Mesenchymal stem cell (in vitro differentiated cells and primary cell): ENCODE measurements around the gene FLOT2.

Experiments
- DNase-seq: peaks from one replicate; pipeline ENCODE4 v3.0.0-alpha.2; 2013
- H2AFZ ChIP-seq: one replicate; pipeline ENCODE4 v1.6.1; 2013; ENCODE audit warnings: low read depth, mild to moderate bottlenecking, control low read depth, inconsistent platforms, low read length, moderate library complexity
- H2AK5ac ChIP-seq: 2 replicates; pipeline ENCODE4 v1.6.1; 2013; ENCODE audit warnings: low read length, moderate library complexity, mild to moderate bottlenecking, inconsistent platforms; ENCODE audit not compliant: severe bottlenecking
- H2BK120ac ChIP-seq: one replicate; pipeline ENCODE4 v1.6.1; 2013; ENCODE audit warnings: low read depth, mild to moderate bottlenecking, inconsistent platforms, low read length, moderate library complexity
- H2BK12ac ChIP-seq, 2 experiments: one replicate each; pipeline ENCODE4 v1.6.1; 2013; ENCODE audit warnings: inconsistent platforms in 2 of 2, low read length in 2 of 2, mild to moderate bottlenecking in 2 of 2, moderate library complexity in 2 of 2, control low read depth in 1 of 2
- H2BK15ac ChIP-seq: one replicate; pipeline ENCODE4 v1.6.1; 2013; ENCODE audit warnings: mild to moderate bottlenecking, low read depth, inconsistent platforms; ENCODE audit not compliant: poor library complexity, severe bottlenecking
- H2BK5ac ChIP-seq: 2 replicates; pipeline ENCODE4 v1.6.1; 2013; ENCODE audit warnings: low read depth, mild to moderate bottlenecking, low read length, control low read depth, inconsistent platforms; ENCODE audit not compliant: poor library complexity, severe bottlenecking
- H3K14ac ChIP-seq, 2 experiments: one replicate each; pipeline ENCODE4 v1.6.1; 2013; ENCODE audit warnings: inconsistent platforms in 2 of 2, low read length in 2 of 2, control low read depth in 1 of 2, mild to moderate bottlenecking in 1 of 2, moderate library complexity in 1 of 2
- H3K18ac ChIP-seq, 2 experiments: one replicate each; pipeline ENCODE4 v1.6.1; 2013; ENCODE audit warnings: inconsistent platforms in 2 of 2, low read length in 2 of 2, control low read depth in 1 of 2, low read depth in 1 of 2, mild to moderate bottlenecking in 1 of 2
- H3K23ac ChIP-seq, 2 experiments: one replicate each; pipeline ENCODE4 v1.6.1; 2013; ENCODE audit warnings: inconsistent platforms in 2 of 2, low read length in 2 of 2, mild to moderate bottlenecking in 2 of 2, moderate library complexity in 2 of 2, control low read depth in 1 of 2
- H3K27ac ChIP-seq: 2 replicates; pipeline ENCODE4 v1.5.1; 2013; ENCODE audit warnings: mild to moderate bottlenecking, moderate library complexity, low read length, control low read depth, inconsistent platforms; ENCODE audit not compliant: poor library complexity, severe bottlenecking
- H3K27me3 ChIP-seq, 2 experiments: 2 replicates each; pipeline versions ENCODE4 v1.6.1 to v1.7.0; 2013; ENCODE audit warnings: low read length in 2 of 2, mild to moderate bottlenecking in 2 of 2, moderate library complexity in 2 of 2, control low read depth in 1 of 2, inconsistent platforms in 1 of 2; ENCODE audit not compliant: control insufficient read depth in 1 of 2, insufficient read depth in 1 of 2
- H3K36me3 ChIP-seq, 2 experiments: 2 replicates each; pipeline versions ENCODE4 v1.6.1 to v1.7.0; 2013; ENCODE audit warnings: low read length in 2 of 2, control low read depth in 1 of 2, inconsistent platforms in 1 of 2, low read depth in 1 of 2, mild to moderate bottlenecking in 1 of 2; ENCODE audit not compliant: insufficient read depth in 2 of 2, control insufficient read depth in 1 of 2
- H3K4ac ChIP-seq, 2 experiments: one replicate each; pipeline ENCODE4 v1.6.1; 2013; ENCODE audit warnings: inconsistent platforms in 2 of 2, low read length in 2 of 2, mild to moderate bottlenecking in 2 of 2, moderate library complexity in 2 of 2, control low read depth in 1 of 2, low read depth in 1 of 2
- H3K4me1 ChIP-seq: 2 replicates; pipeline ENCODE4 v1.6.1; 2013; ENCODE audit warnings: low read depth, low read length, control low read depth; ENCODE audit not compliant: control insufficient read depth, insufficient read depth
- H3K4me2 ChIP-seq: 2 replicates; pipeline ENCODE4 v1.6.1; 2013; ENCODE audit warnings: low read length, mild to moderate bottlenecking, inconsistent platforms; ENCODE audit not compliant: poor library complexity, severe bottlenecking
- H3K4me3 ChIP-seq, 2 experiments: 2 replicates each; pipeline versions ENCODE4 v1.5.1 to v1.7.0; 2013; ENCODE audit warnings: low read length in 2 of 2, mild to moderate bottlenecking in 2 of 2, control low read depth in 1 of 2, low read depth in 1 of 2; ENCODE audit not compliant: insufficient read depth in 1 of 2
- H3K79me1 ChIP-seq: replicated peaks from 2 replicates; pipeline ENCODE4 v1.6.1; 2013; ENCODE audit warnings: mild to moderate bottlenecking, control low read depth, low read length, inconsistent platforms; ENCODE audit not compliant: poor library complexity, severe bottlenecking
- H3K9ac ChIP-seq: 2 replicates; pipeline ENCODE4 v1.7.0; 2013; ENCODE audit warnings: mild to moderate bottlenecking, low read length, moderate library complexity
- H3K9me3 ChIP-seq: 2 replicates; pipeline ENCODE4 v1.7.0; 2013; ENCODE audit warnings: mild to moderate bottlenecking, low read length; ENCODE audit not compliant: control insufficient read depth
- H4K8ac ChIP-seq: one replicate; pipeline ENCODE4 v1.6.1; 2013; ENCODE audit warnings: inconsistent platforms, mild to moderate bottlenecking, low read length, moderate library complexity
- H4K91ac ChIP-seq: one replicate; pipeline ENCODE4 v1.6.1; 2013; ENCODE audit warnings: mild to moderate bottlenecking, low read length, inconsistent platforms
- WGBS: methylation state at CpG from one replicate; pipeline ENCODE4 v1.1.7; 2013; ENCODE audit warnings: mixed read lengths; 5-methylcytosine and 5-hydroxymethylcytosine counted together

Gene FLOT2

GRCh38 chr17:28940142-28940541, 42.6 kb upstream of the FLOT2 start:
- Histone ChIP-seq H2BK15ac (no peak overlapping the region), H2BK12ac (no peak overlapping the region), H4K91ac (no peak overlapping the region), H3K18ac (no peak overlapping the region), H3K9ac (no peak overlapping the region), H2AK5ac (no peak overlapping the region), H2AFZ (no peak overlapping the region), H3K36me3 (peaks cover 7 to 35% of the 10 kb centered on the region in 2 experiments), H3K14ac (no peak overlapping the region), H3K4me2 (no peak overlapping the region), H2BK120ac (no peak overlapping the region), H3K4me3 (no peak overlapping the region), H3K4ac (no peak overlapping the region), H3K27me3 (no peaks in the 10 kb centered on the region), H3K4me1 (peaks cover 3% of the 10 kb centered on the region), H2BK5ac (no peak overlapping the region), H3K79me1 (no peaks in the 10 kb centered on the region), H3K9me3 (no peaks in the 10 kb centered on the region), H4K8ac (no peak overlapping the region), H3K27ac (no peak overlapping the region), H3K23ac (no peak overlapping the region)
- no peak for DNase-seq
- WGBS: 90% methylated on average over 3 of the region's 3 CpGs

GRCh38 chr17:28938552-28938951, 41.0 kb upstream of the FLOT2 start:
- H3K4me2 ChIP-seq: no peak overlapping the region
- no peak for DNase-seq
- no peak overlapping the region for H2BK5ac ChIP-seq
- H4K8ac ChIP-seq: no peak overlapping the region
- no peaks in the 10 kb centered on the region for H3K4me1 ChIP-seq
- no peak overlapping the region for H3K18ac ChIP-seq
- no peak overlapping the region for H3K4me3 ChIP-seq
- no peak overlapping the region for H4K91ac ChIP-seq
- H2AK5ac ChIP-seq: no peak overlapping the region
- H3K14ac ChIP-seq: no peak overlapping the region
- no peaks in the 10 kb centered on the region for H3K27me3 ChIP-seq
- peak overlapping the region in 1 of 2 experiments; percentile 84 for H3K23ac ChIP-seq
- H3K36me3 ChIP-seq: peaks cover 9 to 34% of the 10 kb centered on the region in 2 experiments
- no peak overlapping the region for H2BK12ac ChIP-seq
- no peaks in the 10 kb centered on the region for H3K9me3 ChIP-seq
- no peak overlapping the region for H2AFZ ChIP-seq
- no peaks in the 10 kb centered on the region for H3K79me1 ChIP-seq
- H3K9ac ChIP-seq: no peak overlapping the region
- no peak overlapping the region for H3K4ac ChIP-seq
- H3K27ac ChIP-seq: no peak overlapping the region
- no peak overlapping the region for H2BK120ac ChIP-seq
- no peak overlapping the region for H2BK15ac ChIP-seq

GRCh38 chr17:28937044-28937729, 39.7 kb upstream of the FLOT2 start:
- H3K4me3 ChIP-seq: no peak overlapping the region
- no peak overlapping the region for H3K4me2 ChIP-seq
- H3K79me1 ChIP-seq: peaks cover 3% of the 10 kb centered on the region
- WGBS: 96% methylated on average over 4 of the region's 5 CpGs
- no peak overlapping the region for H4K8ac ChIP-seq
- H4K91ac ChIP-seq: no peak overlapping the region
- no peaks in the 10 kb centered on the region for H3K9me3 ChIP-seq
- no peak overlapping the region for H3K18ac ChIP-seq
- H3K9ac ChIP-seq: no peak overlapping the region
- H2BK5ac ChIP-seq: no peak overlapping the region
- no peaks in the 10 kb centered on the region for H3K27me3 ChIP-seq
- H3K36me3 ChIP-seq: peaks cover 11 to 25% of the 10 kb centered on the region in 2 experiments
- H2AK5ac ChIP-seq: no peak overlapping the region
- no peak overlapping the region for H2BK12ac ChIP-seq
- H3K4ac ChIP-seq: no peak overlapping the region
- H3K27ac ChIP-seq: no peak overlapping the region
- no peak overlapping the region for H2AFZ ChIP-seq
- no peak overlapping the region for H3K14ac ChIP-seq
- H3K23ac ChIP-seq: no peak overlapping the region
- no peak overlapping the region for H2BK15ac ChIP-seq
- peak; percentile 72 for DNase-seq
- no peak overlapping the region for H2BK120ac ChIP-seq
- H3K4me1 ChIP-seq: no peaks in the 10 kb centered on the region

GRCh38 chr17:28935744-28936460, 38.4 kb upstream of the FLOT2 start:
- Histone ChIP-seq H3K27ac (no peak overlapping the region), H3K79me1 (peaks cover 3% of the 10 kb centered on the region), H2AK5ac (no peak overlapping the region), H2AFZ (no peak overlapping the region), H4K91ac (no peak overlapping the region), H3K23ac (no peak overlapping the region), H3K14ac (no peak overlapping the region), H3K36me3 (peaks cover 16 to 21% of the 10 kb centered on the region in 2 experiments), H3K9ac (no peak overlapping the region), H2BK120ac (no peak overlapping the region), H4K8ac (no peak overlapping the region), H3K18ac (no peak overlapping the region), H2BK5ac (no peak overlapping the region), H3K4me1 (no peaks in the 10 kb centered on the region), H3K4me2 (no peak overlapping the region), H2BK15ac (no peak overlapping the region), H3K27me3 (no peaks in the 10 kb centered on the region), H3K4me3 (no peak overlapping the region), H3K4ac (no peak overlapping the region), H2BK12ac (no peak overlapping the region), H3K9me3 (no peaks in the 10 kb centered on the region)
- WGBS: 98% methylated on average over 6 of the region's 8 CpGs
- no peak for DNase-seq
